HCEC 1CT (cell line): ENCODE data around the gene KCTD15.
A peak's percentile ranks its signal among the peaks of the same experiment; 100 is the strongest.

Experiments used
- DNase-seq: peaks from one replicate; pipeline ENCODE4 v3.0.0-alpha.2; 2017

Gene KCTD15

GRCh38 chr19:33796164-33796875, at the start of gene KCTD15:
Gene KCTD15, plus strand, starts transcription at chr19:33796870. Its CDS starts 3,585 bp downstream, at chr19:33800455.
- DNase-seq: no peak

- DNase-seq: no peak
Measured at GRCh38 chr19:33747273-33747672, 49.4 kb upstream of the KCTD15 start.

- no peak for DNase-seq
Measured at GRCh38 chr19:33748231-33748630, 48.4 kb upstream of the KCTD15 start.

- no peak for DNase-seq
Measured at GRCh38 chr19:33749016-33749415, 47.7 kb upstream of the KCTD15 start.

GRCh38 chr19:33749619-33750175, 47.0 kb upstream of the KCTD15 start:
- no peak for DNase-seq

GRCh38 chr19:33750587-33751435, 45.9 kb upstream of the KCTD15 start:
- no peak for DNase-seq

GRCh38 chr19:33751436-33751770, 45.3 kb upstream of the KCTD15 start:
- DNase-seq: no peak

GRCh38 chr19:33752018-33752800, 44.5 kb upstream of the KCTD15 start:
- DNase-seq: no peak

- DNase-seq: no peak
Measured at GRCh38 chr19:33752945-33753344, 43.7 kb upstream of the KCTD15 start.

- no peak for DNase-seq
Measured at GRCh38 chr19:33754361-33754760, 42.3 kb upstream of the KCTD15 start.

GRCh38 chr19:33755099-33756035, 41.3 kb upstream of the KCTD15 start:
- DNase-seq: no peak

- DNase-seq: no peak
Measured at GRCh38 chr19:33756177-33756576, 40.5 kb upstream of the KCTD15 start.

GRCh38 chr19:33758541-33759013, 38.1 kb upstream of the KCTD15 start:
- no peak for DNase-seq

- no peak for DNase-seq
Measured at GRCh38 chr19:33759356-33759755, 37.3 kb upstream of the KCTD15 start.

GRCh38 chr19:33763633-33764371, 32.9 kb upstream of the KCTD15 start:
- DNase-seq: no peak

- no peak for DNase-seq
Measured at GRCh38 chr19:33766623-33767022, 30.0 kb upstream of the KCTD15 start.

GRCh38 chr19:33767898-33768413, 28.7 kb upstream of the KCTD15 start:
- DNase-seq: no peak

GRCh38 chr19:33769208-33769607, 27.5 kb upstream of the KCTD15 start:
- no peak for DNase-seq

GRCh38 chr19:33770107-33770506, 26.6 kb upstream of the KCTD15 start:
- DNase-seq: no peak

GRCh38 chr19:33771384-33772101, 25.1 kb upstream of the KCTD15 start:
- peak; percentile 17 for DNase-seq
